ENCODE measurements around the gene FCHSD1.

- TF ChIP-seq CTCF (IDR thresholded peaks at IDR 0.05) (no peak), POLR2A (IDR thresholded peaks at IDR 0.05) (no peak)
These were observed 23.5 kb upstream of the FCHSD1 start for GRCh38 chr5:141674747-141675146.

Data from uterus (tissue), 2 donors.